ENCODE data around the gene PBRM1.

Gene PBRM1

DNA sequence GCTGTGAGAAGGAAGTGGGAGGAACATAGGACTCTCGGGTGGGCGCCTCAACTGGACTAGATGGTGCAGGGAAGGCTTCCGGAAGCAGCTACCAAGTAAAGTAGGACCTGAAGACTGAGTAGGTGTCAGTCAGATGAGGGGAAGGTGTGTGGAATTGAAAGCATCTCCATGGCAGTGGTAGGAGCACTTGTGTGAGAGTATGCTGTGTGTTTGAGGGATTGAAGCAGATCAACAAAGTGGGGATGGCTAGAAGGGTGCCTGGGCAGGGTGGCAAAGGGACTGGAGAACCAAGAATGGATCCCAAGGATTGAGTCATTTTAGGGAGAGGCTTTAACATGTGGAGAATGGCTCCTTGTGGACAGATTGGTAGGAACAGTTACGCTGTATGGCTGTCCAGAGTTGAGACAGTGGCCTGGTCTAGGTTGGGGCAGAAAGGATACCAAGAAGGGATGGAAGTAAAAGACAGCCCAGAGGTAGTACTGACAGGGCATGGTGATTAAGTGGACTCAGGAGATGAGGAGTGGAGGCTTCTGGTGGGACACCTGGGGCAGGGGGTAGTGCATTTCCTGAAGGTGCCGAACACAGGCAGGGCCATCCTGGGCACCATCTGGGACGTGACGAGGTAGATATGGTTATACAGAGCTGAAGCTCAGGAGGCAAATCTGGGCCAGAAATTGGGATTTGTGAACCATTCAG lies 147.8 kb downstream of the PBRM1 start:
- peaks cover 37% of the 10 kb centered on the region for H3K4me1 Mint-ChIP-seq (ENCODE audit: low read depth)

DNA sequence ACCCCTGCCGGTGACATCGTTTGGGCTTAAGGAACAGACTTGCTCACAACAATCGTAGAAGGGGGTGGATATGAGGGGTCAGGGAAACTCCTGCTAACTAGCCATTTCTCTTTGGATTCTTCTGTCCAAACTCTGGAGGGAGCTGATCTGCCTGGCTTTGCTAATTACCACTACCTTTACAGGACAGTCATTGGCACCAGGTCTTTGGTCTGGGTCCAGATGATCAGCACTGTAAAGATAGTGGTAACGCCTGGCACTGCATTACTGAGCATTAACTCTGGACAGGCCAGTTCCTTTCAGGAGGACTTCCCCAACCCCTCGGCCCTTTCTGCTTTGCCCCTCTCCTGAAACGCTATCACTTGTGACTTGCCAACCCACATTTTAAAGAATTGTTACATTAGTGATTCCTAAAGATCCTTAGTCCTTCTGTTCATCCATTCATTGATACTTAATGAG lies 148.5 kb downstream of the PBRM1 start:
- peak overlapping the region; percentile 95 for H3K4me3 Mint-ChIP-seq
- no peaks in the 10 kb centered on the region for H3K27me3 Mint-ChIP-seq (ENCODE audit: low read depth)
- no peak for DNase-seq (ENCODE audit: low spot score)
- peaks cover 27% of the 10 kb centered on the region for H3K36me3 Mint-ChIP-seq (ENCODE audit: low read depth)
- H3K9me3 Mint-ChIP-seq, result no peaks in the 10 kb centered on the region
- peaks cover 41% of the 10 kb centered on the region for H3K4me1 Mint-ChIP-seq (ENCODE audit: low read depth)
- H3K27ac Mint-ChIP-seq, result peak overlapping the region; percentile 96

More for the DNA sequence above, 147.8 kb downstream of the PBRM1 start:
- Mint-ChIP-seq H3K27me3 (ENCODE audit: low read depth) (no peaks in the 10 kb centered on the region), H3K9me3 (no peaks in the 10 kb centered on the region), H3K27ac (peak overlapping the region; percentile 96), H3K4me3 (peak overlapping the region; percentile 95), H3K36me3 (ENCODE audit: low read depth) (peaks cover 27% of the 10 kb centered on the region)
- no peak for DNase-seq (ENCODE audit: low spot score)

DNA sequence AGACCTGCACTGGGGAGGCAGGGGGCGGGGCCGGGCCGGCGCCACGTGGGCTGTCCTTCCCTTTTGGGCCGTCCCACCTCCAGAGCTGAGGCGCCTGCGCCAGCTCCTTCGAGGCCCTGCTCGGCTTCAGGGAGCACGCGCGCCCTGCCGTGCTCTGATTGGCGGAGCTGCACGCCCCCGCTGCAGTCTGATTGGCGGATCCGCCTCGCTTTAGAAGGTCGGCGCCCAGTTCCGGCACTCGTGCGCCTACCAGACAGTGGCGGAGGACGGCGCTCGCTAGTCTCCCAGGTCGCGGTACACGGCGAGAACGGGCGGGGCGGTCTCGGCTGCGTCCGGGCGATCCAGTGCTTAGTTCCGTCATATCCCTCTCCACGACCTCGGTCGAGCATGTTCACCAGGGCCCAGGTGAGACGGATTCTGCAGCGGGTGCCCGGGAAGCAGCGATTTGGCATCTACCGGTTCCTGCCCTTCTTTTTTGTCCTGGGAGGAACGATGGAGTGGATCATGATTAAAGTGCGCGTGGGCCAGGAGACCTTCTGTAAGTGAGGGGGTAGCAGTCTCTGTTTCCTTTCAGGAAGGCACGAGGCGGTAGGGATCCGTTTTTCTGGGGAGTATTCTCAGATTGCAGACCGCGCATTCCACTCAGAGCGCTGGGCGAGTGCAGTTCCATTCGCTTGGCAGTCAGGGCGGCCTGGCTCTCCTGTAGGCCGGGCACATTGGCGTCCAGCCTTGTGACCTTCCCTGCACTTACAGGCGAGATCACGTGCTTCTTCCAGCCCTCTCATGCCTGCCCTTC lies 149.1 kb downstream of the PBRM1 start, which contains the start of gene UQCC5:
UQCC5 (plus strand) TSS at position 237 of the 796 bp plus-strand sequence; CDS start at position 388, 151 bp downstream.
- H3K9me3 Mint-ChIP-seq, result no peaks in the 10 kb centered on the region
- H3K27ac Mint-ChIP-seq, result peak within 1 kb of the TSS; percentile 96
- DNase-seq (ENCODE audit: low spot score), result peak; percentile 99
- H3K4me3 Mint-ChIP-seq, result peak within 1 kb of the TSS; percentile 95
- H3K27me3 Mint-ChIP-seq (ENCODE audit: low read depth), result no peaks in the 10 kb centered on the region
- H3K4me1 Mint-ChIP-seq (ENCODE audit: low read depth), result peaks cover 41% of the 10 kb centered on the region
- H3K36me3 Mint-ChIP-seq (ENCODE audit: low read depth), result peaks cover 24% of the 10 kb centered on the region

DNA sequence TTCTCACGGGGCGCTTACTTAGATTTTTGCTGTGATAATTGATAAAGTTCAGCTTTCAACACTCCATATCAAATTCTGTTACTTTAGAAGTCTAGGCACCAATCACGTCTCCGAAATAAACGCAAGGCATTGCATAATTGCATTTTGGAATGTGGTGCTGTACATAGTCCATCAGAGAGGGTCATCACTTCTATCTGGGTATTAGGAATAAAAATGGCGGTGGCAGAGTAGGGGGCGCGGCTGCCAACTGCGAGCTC lies 149.7 kb downstream of the PBRM1 start:
- no peak for DNase-seq (ENCODE audit: low spot score)
- peaks cover 21% of the 10 kb centered on the region for H3K36me3 Mint-ChIP-seq (ENCODE audit: low read depth)
- peak overlapping the region; percentile 76 for H3K27ac Mint-ChIP-seq
- H3K9me3 Mint-ChIP-seq, result no peaks in the 10 kb centered on the region
- H3K4me3 Mint-ChIP-seq, result peak overlapping the region; percentile 95
- peaks cover 38% of the 10 kb centered on the region for H3K4me1 Mint-ChIP-seq (ENCODE audit: low read depth)
- no peaks in the 10 kb centered on the region for H3K27me3 Mint-ChIP-seq (ENCODE audit: low read depth)

DNA sequence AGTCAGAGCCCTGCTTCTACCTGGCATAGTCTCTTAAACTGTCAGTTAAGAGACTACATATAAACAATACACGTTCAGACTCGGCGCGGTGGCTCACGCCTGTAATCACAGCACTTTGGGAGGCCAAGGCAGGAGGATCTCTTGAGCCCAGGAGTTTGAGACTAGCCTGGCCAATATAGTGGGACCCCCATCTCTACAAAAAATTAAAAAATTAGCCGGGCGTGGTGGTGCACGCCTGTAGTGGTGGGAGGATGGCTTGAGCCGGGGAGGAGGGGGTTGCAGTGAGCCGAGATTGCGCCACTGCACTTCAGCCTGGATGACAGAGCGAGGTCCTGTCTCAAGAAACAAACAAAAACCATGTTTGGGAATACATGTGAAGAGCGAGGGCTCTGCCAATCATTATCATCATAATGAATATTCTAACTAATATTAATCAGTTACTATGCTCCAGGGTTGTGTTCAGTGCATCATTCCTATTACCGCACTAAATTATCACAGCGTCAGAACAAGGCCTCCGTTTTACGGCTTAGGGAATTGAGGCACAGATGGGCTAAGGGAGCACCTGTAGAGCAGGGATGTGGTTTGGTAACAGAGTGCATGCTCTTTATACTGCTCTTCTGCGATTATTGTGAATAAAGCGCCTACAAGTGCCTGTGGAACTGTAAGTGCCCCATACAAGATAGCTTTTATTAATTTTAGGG lies 150.2 kb downstream of the PBRM1 start:
- Mint-ChIP-seq H3K4me3 (peak overlapping the region; percentile 95), H3K4me1 (ENCODE audit: low read depth) (peaks cover 37% of the 10 kb centered on the region), H3K36me3 (ENCODE audit: low read depth) (peaks cover 20% of the 10 kb centered on the region), H3K9me3 (no peaks in the 10 kb centered on the region), H3K27me3 (ENCODE audit: low read depth) (no peaks in the 10 kb centered on the region), H3K27ac (peak overlapping the region; percentile 76)
- DNase-seq (ENCODE audit: low spot score), result no peak

DNA sequence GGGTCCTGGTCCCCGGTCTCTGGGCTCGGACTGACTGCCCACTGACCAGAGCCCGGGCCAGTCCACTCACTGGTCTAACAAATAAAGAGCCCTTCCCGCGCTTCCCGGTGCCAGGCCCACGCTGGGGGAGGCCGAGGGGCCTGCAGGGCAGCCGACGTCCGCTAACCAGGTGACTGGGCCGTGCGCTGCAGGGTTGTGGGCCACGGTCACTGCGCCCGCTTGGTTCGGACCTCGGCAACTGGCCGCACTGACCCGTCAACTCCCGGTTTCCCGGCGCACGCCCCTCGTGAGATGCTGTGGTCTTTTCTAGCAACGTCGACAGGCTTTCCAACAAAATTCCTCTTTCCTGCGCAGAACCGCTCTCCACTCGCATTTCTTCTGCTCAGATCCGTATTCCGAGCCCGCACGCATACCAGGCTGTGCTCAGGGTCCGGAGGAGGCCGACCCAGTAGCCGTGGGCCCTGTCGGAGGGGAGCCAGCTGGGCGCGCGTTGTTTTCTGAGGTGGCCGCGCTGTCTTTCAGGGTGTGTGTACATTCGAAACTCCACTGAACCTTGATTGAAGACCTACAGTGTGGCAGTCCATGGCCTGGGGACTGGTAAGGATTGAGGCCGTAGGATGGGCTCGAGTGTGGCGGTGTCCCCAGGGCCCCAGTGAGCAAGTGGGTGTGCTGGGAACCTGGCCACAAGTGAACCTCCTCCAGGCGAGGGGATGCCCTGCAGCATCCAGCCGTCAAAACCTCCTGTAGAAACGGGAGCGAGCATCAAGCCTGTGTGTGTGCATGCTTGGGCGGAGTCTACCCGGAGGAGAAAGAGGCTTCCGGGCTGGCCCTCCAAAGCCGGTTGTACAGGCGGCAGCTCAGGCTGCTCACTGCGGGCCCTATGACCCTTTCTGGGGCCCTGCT lies 151.2 kb downstream of the PBRM1 start:
- Mint-ChIP-seq H3K9me3 (no peaks in the 10 kb centered on the region), H3K27me3 (ENCODE audit: low read depth) (no peaks in the 10 kb centered on the region)

DNA sequence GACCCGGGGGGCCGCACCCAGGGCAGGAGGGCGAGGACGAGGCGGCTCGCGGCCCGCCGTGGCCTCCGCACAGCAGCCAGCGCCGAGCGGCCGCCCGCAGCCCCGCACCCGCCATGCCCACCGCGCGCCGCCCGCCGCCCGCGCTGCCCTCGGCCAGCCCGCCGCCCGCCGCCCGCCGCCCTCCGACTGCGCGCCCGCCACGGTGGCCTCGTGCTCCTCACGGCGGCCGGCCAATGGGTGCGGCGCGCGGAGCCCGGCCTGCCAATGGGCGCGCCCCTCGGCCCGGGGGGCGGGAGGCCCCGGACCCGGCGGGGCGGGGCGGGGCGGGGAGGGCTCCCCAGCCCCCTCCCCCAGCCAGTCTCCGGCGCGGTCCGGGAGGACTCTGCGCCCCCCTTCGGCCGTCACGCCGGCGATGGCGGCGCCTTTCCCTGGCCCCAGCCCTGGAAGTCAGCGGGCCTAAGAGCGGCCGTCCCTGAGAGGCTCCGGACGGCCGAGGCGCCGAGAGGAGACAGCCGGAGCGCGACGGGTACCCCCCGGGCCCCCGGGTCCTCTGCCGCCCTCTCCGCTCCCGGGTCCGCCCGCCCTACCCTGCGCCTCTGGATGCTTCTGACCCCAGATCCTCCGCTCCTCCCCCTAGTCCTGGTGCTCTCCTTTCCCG lies 152.0 kb downstream of the PBRM1 start, which contains the start of gene NT5DC2:
NT5DC2 (minus strand) TSS at position 235 of the 658 bp plus-strand sequence; CDS start at position 115, 120 bp downstream.
- H3K36me3 Mint-ChIP-seq (ENCODE audit: low read depth), result peaks cover 12% of the 10 kb centered on the region
- peak within 1 kb of the TSS; percentile 72 for H3K27ac Mint-ChIP-seq
- peak; percentile 80 for DNase-seq (ENCODE audit: low spot score)
- no peaks in the 10 kb centered on the region for H3K9me3 Mint-ChIP-seq
- H3K27me3 Mint-ChIP-seq (ENCODE audit: low read depth), result no peaks in the 10 kb centered on the region
- H3K4me1 Mint-ChIP-seq (ENCODE audit: low read depth), result peaks cover 27% of the 10 kb centered on the region
- peak within 1 kb of the TSS; percentile 88 for H3K4me3 Mint-ChIP-seq

More for the DNA sequence above, 151.2 kb downstream of the PBRM1 start:
- Mint-ChIP-seq H3K4me1 (ENCODE audit: low read depth) (peaks cover 34% of the 10 kb centered on the region), H3K36me3 (ENCODE audit: low read depth) (peaks cover 19% of the 10 kb centered on the region), H3K27ac (peak overlapping the region; percentile 72), H3K4me3 (peak overlapping the region; percentile 88)
- DNase-seq (ENCODE audit: low spot score), result no peak

DNA sequence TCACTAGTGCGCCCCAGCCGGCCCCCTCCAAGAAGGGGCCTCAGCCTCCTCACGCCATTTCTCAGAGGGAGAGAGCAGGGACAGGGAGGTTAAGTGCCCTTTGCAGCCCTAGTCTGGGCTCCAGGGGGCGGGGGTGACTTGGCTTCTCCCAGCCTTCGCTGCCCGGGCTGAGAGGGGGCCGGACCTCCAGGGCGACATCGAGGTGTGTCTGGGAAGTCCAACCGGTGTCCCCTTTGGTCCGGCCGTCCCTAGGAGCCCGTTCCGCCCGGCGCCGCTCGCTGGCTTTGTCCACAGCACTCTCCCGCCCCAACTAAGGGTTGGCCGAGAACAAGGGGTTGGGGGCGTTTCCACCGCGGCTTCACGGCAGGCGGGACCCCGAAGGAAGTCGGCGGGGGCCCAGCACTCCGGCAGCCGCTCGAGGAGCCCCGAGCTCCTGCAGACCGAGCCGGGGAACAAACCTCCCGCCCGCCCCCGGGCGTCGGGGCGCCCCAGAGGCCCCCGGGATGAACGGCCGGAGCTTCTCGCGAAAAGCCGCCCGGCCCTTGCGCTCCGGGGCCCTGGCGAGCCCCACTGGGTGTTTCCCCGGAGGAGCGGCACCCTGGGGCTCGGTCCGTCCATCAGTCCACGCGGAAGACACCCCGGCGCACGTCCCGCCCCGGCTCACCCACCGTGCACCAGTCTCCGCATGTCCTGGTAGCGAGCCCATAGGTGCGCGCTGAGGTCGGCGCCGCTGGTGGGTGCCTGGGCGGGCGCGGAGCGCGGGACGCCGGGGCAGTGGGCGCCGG lies 152.7 kb downstream of the PBRM1 start:
- Mint-ChIP-seq H3K9me3 (no peaks in the 10 kb centered on the region), H3K27ac (peak overlapping the region; percentile 20), H3K4me1 (ENCODE audit: low read depth) (peaks cover 23% of the 10 kb centered on the region), H3K36me3 (ENCODE audit: low read depth) (peaks cover 9% of the 10 kb centered on the region), H3K4me3 (peak overlapping the region; percentile 81), H3K27me3 (ENCODE audit: low read depth) (no peaks in the 10 kb centered on the region)
- DNase-seq (ENCODE audit: low spot score), result no peak

DNA sequence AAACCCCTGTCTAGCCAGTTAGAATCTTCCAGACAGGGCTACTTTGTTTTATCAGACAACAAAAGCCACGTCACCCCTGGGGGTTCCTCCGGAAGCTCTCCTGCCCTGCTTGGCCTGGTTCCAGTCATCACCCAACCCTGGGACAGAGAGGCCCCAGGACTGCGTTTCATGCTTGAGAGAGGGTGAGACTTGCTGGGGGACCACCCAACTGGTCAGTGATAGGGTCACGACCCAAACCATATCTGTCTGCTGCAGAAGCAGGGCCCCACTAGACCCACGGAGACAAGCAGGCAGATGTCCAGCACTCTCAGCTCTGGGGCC lies 153.2 kb downstream of the PBRM1 start:
- Mint-ChIP-seq H3K36me3 (ENCODE audit: low read depth) (peaks cover 4% of the 10 kb centered on the region), H3K9me3 (no peaks in the 10 kb centered on the region), H3K27me3 (ENCODE audit: low read depth) (no peaks in the 10 kb centered on the region), H3K4me3 (peak overlapping the region; percentile 81), H3K4me1 (ENCODE audit: low read depth) (peaks cover 18% of the 10 kb centered on the region), H3K27ac (peak overlapping the region; percentile 20)
- no peak for DNase-seq (ENCODE audit: low spot score)

DNA sequence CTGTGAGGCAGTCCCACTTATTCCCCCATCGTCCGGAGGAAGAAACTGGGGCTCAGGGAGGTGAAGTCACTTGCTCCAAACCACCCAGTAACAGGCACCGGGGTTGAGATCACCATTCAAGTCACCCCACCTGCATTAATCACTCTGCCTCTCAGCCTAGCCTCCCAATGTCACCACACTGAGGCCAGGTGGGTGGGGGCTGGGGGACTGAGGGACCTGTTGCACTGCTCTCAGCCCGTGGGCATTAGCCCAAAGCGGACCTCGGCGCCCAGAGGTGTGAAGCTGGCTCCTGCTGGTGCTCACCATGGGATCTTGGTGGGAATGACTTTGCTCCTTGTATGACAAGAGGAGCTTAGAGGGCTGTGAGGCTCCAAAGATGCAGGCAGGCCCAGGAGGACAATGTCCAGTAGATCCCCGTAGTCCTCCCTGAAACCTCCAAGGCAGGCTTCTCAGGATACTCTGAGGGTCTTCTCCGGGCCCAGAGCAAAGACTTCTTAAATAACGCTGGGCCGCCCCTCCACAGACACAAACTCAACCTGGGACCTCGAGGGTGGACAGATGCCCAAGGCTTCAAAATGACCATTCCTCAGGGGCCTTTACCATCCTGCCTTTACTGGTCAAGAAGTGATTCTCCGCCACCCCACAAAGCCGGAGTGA lies 153.7 kb downstream of the PBRM1 start:
- no peak for DNase-seq (ENCODE audit: low spot score)

DNA sequence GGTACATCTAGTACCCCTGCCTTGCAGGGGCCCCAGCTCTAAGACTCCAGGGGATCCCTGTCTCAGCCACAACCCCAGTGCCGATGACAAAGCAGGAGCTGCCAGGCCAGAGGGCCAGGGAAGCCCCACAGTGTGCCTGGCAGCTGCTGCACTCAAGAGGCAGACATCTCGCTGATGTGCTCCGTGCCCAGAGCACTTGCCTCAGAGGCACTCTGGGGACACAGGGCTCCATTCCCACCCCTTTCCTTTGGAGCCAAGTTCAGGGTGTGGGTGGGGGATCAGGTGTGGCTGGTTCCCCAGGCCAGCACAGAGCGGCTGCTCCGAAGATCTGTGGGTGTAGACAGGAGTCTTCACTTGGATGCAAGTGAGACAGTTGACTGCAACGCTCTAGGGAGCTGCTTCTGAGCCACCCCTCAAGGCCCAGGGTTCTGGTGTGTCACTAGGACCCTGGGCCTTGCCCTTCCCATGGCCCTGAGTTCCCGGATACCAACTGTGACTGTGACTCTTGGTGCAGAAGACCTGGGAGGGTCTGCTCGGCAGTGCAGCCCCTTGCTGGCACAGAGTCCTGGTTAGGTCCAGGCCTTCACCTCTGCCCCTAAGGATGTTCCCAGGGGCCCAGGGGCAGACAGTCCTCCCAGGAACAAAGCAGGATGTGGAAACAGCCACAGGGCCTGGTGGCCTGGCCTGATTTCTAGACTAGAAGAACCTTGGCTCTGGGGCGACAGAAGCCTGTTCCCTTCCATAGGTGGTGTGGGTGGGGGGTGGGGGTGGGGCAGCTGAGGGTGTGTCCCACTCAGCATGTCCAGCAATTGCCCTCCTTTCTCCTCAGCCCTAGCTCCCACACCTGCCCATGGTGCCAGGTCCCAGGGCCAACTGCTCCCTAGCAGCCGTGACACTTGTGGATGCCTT lies 154.5 kb downstream of the PBRM1 start:
- Mint-ChIP-seq H3K27me3 (ENCODE audit: low read depth) (no peaks in the 10 kb centered on the region), H3K4me3 (no peak overlapping the region), H3K27ac (no peak overlapping the region), H3K36me3 (ENCODE audit: low read depth) (no peaks in the 10 kb centered on the region), H3K4me1 (ENCODE audit: low read depth) (peaks cover 13% of the 10 kb centered on the region), H3K9me3 (no peaks in the 10 kb centered on the region)
- DNase-seq (ENCODE audit: low spot score), result no peak

More for the DNA sequence above, 153.7 kb downstream of the PBRM1 start:
- Mint-ChIP-seq H3K36me3 (ENCODE audit: low read depth) (peaks cover 2% of the 10 kb centered on the region), H3K4me1 (ENCODE audit: low read depth) (peaks cover 15% of the 10 kb centered on the region), H3K9me3 (no peaks in the 10 kb centered on the region), H3K27ac (no peak overlapping the region), H3K4me3 (peak overlapping the region; percentile 81), H3K27me3 (ENCODE audit: low read depth) (no peaks in the 10 kb centered on the region)
